DOHH2 (cell line): ENCODE measurements around the gene ATP2B2.

Experiments
- EZH2phosphoT487 ChIP-seq: fragments of 200-600 bp; sonication (generic); IDR thresholded peaks from 2 replicates; pipeline ENCODE4 v1.6.1; 2017; ENCODE audit warnings: borderline replicate concordance, mild to moderate bottlenecking, antibody characterized with exemption, low read length, moderate library complexity, mixed read lengths
- TF ChIP-seq, protein P1 (sequence below): fragments of 200-600 bp; sonication (generic); IDR thresholded peaks from one replicate; pipeline ENCODE4 v1.5.1; 2014; ENCODE audit warnings: antibody characterized with exemption, mild to moderate bottlenecking, low read depth, low read length; ENCODE audit not compliant: poor library complexity, severe bottlenecking

DNA sequence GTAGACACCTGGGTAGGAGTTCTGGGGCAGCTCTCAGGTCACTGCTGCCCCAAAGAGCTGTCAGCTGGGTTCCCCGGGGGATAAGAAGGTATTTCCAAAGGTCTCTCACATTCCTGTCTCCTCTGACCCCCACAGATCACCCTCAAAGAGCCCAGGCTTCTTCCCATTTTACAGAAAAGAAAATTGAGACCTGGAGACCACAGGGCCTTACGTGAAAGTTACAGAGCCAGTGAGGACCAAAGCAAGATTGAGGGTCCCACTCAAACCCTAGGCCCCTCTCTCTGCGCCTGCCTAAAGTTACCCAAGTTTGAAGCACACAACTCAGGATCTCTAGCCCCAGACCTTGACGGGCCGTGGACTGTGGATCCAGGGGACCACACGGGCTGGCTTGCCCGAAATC lies 3.9 kb upstream of the ATP2B2 start:
- TF ChIP-seq, protein P1, sequence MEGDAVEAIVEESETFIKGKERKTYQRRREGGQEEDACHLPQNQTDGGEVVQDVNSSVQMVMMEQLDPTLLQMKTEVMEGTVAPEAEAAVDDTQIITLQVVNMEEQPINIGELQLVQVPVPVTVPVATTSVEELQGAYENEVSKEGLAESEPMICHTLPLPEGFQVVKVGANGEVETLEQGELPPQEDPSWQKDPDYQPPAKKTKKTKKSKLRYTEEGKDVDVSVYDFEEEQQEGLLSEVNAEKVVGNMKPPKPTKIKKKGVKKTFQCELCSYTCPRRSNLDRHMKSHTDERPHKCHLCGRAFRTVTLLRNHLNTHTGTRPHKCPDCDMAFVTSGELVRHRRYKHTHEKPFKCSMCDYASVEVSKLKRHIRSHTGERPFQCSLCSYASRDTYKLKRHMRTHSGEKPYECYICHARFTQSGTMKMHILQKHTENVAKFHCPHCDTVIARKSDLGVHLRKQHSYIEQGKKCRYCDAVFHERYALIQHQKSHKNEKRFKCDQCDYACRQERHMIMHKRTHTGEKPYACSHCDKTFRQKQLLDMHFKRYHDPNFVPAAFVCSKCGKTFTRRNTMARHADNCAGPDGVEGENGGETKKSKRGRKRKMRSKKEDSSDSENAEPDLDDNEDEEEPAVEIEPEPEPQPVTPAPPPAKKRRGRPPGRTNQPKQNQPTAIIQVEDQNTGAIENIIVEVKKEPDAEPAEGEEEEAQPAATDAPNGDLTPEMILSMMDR, result no peak
- TF ChIP-seq EZH2phosphoT487, result no peak
